Ovary (tissue), 9 donors: ENCODE data around the gene SYDE2. TPM values are rescaled to one million over a fixed set of nuclear protein-coding genes. Genes with fewer than 3 reads are reported as not detected.

Experiments
- DNase-seq, 5 donors: peaks; one replicate each; pipeline ENCODE4 v3.0.0-alpha.2; 2019 to 2020
- H3K27ac ChIP-seq, 2 donors: fragments of 200-600 bp; one replicate each; pipeline versions ENCODE4 v1.5.1 to v1.8.0; 2019 to 2022
- H3K27me3 ChIP-seq: fragments of 200-600 bp; one replicate; pipeline ENCODE4 v1.8.0; 2022
- H3K36me3 ChIP-seq: fragments of 200-600 bp; sonication (generic); one replicate; pipeline ENCODE4 v1.5.1; 2019
- H3K4me1 ChIP-seq: one replicate; pipeline ENCODE4 v1.8.1; 2013; ENCODE audit warnings: mild to moderate bottlenecking, moderate library complexity; ENCODE audit not compliant: insufficient read depth
- H3K4me3 ChIP-seq: fragments of 200-600 bp; sonication (generic); one replicate; pipeline ENCODE4 v1.5.1; 2017
- H3K9me3 ChIP-seq, 2 donors: fragments of 200-600 bp in 1 of 2; sonication (generic) in 1 of 2; one replicate each; pipeline versions ENCODE4 v1.5.1 to v1.8.1; 2013 to 2019; ENCODE audit warnings: mild to moderate bottlenecking in 1 of 2, moderate library complexity in 1 of 2
- EP300 ChIP-seq: sonication (generic); formaldehyde crosslinking; IDR thresholded peaks from one replicate; pipeline ENCODE4 v1.6.1; 2017; ENCODE audit warnings: antibody characterized with exemption
- POLR2A ChIP-seq: fragments of 450-650 bp; IDR thresholded peaks from one replicate; pipeline ENCODE4 v1.6.1; 2017; ENCODE audit warnings: antibody characterized with exemption, mild to moderate bottlenecking, moderate library complexity
- WGBS, 3 donors: extraction: QIAGEN DNeasy Blood & Tissue Kit in 1 of 3; methylation state at CpG; one replicate each; pipeline versions ENCODE4 v1.1.5 to v1.1.7; 2013 to 2017; 5-methylcytosine and 5-hydroxymethylcytosine counted together
- intact Hi-C, 4 donors: fragments of 100-400 bp; cut with DNase I; formaldehyde crosslinking; loops; one replicate each; pipeline versions ENCODE4 v1.11.0 to v1.15.1; 2022 to 2023
- polyA plus RNA-seq, 2 donors: library from polyadenylated mRNA; stranded (reverse); fragments of 200-250 nt in 1 of 2; fragments of 350-450 nt in 1 of 2; fragmentation: Illumina TruSeq in 1 of 2; extraction: RNeasy Lipid Tissue Mini Kit (QIAGEN cat#74804) in 1 of 2; gene quantifications; one replicate each; pipeline ENCODE4 v1.2.3, GENCODE V29; 2013 to 2014
- total RNA-seq, 7 donors: library from RNA; depleted of rRNA in 2 of 7; stranded (reverse); fragments of >200 nt in 2 of 7; fragmentation: NEBNext Ultra II Directional in 3 of 7; extraction: Animal tissue kit (Norgen Biotek cat#: 25700) in 3 of 7; gene quantifications; one replicate each; pipeline versions ENCODE4 v1.1.0 to v1.2.4, GENCODE V29; 2016 to 2023
- TF ChIP-seq, protein P1 (sequence below), 3 donors: fragments of 450-650 bp in 2 of 3; fragments of 200-600 bp in 1 of 3; IDR thresholded peaks; one replicate each; pipeline versions ENCODE4 v1.5.1 to v1.8.0; 2016 to 2022; ENCODE audit warnings: antibody characterized with exemption in 3 of 3, mild to moderate bottlenecking in 1 of 3
- donor health status: DM: no; HTN: no; CAD: no; lungs with moderate emphysema.
- donor health status: DM: no; HTN: no; CAD: no.
- donor health status: Bipolar disorder and iron deficiency.
- donor health status: DM: yes; HTN: yes; CAD: no.
- donor health status: DM: no; HTN: no; CAD: no.
- donor health status: DM: yes; HTN: yes; CAD: no.

SYDE2 gene
- total and polyA plus RNA-seq, 9 donors = 1.2 to 12.3 (median 7.7) TPM

DNA sequence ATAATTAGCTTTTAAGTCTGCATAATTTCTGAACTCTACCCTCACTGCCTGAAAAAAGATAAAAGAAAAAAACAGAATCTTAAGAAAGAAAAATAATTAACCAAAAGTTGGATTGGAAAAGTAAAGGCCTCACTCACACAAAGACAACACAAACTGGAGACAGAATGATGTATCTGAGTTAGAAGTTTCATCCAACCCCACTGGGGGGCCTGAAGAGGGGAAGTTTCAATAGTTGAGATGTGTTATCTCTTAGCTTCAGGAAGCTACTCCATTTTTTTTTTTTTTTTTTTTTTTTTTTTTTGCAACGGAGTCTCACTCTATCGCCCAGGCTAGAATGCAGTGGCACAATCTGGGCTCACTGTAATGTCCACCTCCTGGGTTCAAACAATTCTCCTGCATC, 19.9 kb downstream of the SYDE2 start:
- Histone ChIP-seq H3K9me3 (no peaks in the 10 kb centered on the region), H3K27me3 (no peaks in the 10 kb centered on the region), H3K4me3 (no peak overlapping the region), H3K36me3 (no peaks in the 10 kb centered on the region), H3K27ac (no peak overlapping the region), H3K4me1 (no peaks in the 10 kb centered on the region)
- 88 to 100% (median 95%) methylated on average over 2 of the region's 2 CpGs for WGBS, 3 donors
- TF ChIP-seq POLR2A (no peak), EP300 (no peak)
- TF ChIP-seq, protein P1, sequence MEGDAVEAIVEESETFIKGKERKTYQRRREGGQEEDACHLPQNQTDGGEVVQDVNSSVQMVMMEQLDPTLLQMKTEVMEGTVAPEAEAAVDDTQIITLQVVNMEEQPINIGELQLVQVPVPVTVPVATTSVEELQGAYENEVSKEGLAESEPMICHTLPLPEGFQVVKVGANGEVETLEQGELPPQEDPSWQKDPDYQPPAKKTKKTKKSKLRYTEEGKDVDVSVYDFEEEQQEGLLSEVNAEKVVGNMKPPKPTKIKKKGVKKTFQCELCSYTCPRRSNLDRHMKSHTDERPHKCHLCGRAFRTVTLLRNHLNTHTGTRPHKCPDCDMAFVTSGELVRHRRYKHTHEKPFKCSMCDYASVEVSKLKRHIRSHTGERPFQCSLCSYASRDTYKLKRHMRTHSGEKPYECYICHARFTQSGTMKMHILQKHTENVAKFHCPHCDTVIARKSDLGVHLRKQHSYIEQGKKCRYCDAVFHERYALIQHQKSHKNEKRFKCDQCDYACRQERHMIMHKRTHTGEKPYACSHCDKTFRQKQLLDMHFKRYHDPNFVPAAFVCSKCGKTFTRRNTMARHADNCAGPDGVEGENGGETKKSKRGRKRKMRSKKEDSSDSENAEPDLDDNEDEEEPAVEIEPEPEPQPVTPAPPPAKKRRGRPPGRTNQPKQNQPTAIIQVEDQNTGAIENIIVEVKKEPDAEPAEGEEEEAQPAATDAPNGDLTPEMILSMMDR (IDR thresholded peaks at IDR 0.05) = no peak
- DNase-seq = no peak
- intact Hi-C loops = no loop called here

DNA sequence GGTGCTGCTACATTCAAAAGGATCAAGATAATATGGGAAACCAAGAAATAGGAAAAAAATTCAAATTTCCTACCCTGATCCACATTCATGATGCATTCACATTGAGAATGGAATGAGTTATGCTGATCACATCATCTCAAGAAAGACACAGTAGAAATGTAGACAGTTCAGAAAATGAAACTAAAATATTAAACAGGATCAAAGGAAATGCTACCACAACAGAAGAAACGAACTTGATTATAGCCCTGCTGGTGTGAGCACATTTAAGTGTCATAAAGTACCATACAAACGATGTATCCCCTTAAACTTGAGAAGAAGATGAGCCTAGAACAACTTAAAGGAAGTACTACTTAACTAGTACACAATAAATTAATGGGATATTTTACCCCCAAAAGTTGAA, 21.3 kb downstream of the SYDE2 start:
- DNase-seq = no peak
- H3K4me1 ChIP-seq = no peaks in the 10 kb centered on the region
- intact Hi-C loops = no loop called here
- 55 to 62% (median 58%) methylated on average over 2 of the region's 2 CpGs for WGBS, 3 donors
- H3K36me3 ChIP-seq = no peaks in the 10 kb centered on the region
- H3K4me3 ChIP-seq = no peak overlapping the region
- no peak overlapping the region for H3K27ac ChIP-seq
- no peak for TF ChIP-seq EP300
- TF ChIP-seq, protein P1 (IDR thresholded peaks at IDR 0.05) = no peak
- TF ChIP-seq POLR2A = no peak
- no peaks in the 10 kb centered on the region for H3K9me3 ChIP-seq
- no peaks in the 10 kb centered on the region for H3K27me3 ChIP-seq

DNA sequence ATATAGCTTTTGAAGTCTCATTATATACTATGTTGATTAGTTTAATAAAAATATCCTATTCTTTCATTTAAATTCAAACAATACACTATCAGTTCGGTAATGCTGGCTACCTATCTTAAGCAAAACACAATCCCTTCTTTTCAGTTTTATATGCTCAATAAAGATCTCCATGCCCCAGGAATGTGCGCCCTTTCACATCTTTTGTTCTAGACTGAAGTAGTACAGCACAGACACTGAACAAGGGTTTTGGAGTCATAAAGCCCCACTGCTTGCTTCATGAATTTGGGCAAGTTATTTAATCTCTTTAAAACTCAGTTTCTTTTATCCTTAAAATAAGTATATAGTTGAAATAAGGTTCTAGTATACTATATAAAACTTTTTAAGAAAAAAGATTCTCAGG, 22.4 kb downstream of the SYDE2 start:
- no peaks in the 10 kb centered on the region for H3K36me3 ChIP-seq
- no peak for TF ChIP-seq EP300
- no peak for TF ChIP-seq POLR2A
- TF ChIP-seq, protein P1 (IDR thresholded peaks at IDR 0.05) = no peak
- H3K9me3 ChIP-seq = no peaks in the 10 kb centered on the region
- H3K27ac ChIP-seq = no peak overlapping the region
- DNase-seq = no peak
- intact Hi-C loops = no loop called here
- H3K4me1 ChIP-seq = no peaks in the 10 kb centered on the region
- WGBS, 3 donors = 97 to 98% (median 97%) methylated on average over 2 of the region's 2 CpGs
- H3K27me3 ChIP-seq = no peaks in the 10 kb centered on the region
- H3K4me3 ChIP-seq = no peak overlapping the region

DNA sequence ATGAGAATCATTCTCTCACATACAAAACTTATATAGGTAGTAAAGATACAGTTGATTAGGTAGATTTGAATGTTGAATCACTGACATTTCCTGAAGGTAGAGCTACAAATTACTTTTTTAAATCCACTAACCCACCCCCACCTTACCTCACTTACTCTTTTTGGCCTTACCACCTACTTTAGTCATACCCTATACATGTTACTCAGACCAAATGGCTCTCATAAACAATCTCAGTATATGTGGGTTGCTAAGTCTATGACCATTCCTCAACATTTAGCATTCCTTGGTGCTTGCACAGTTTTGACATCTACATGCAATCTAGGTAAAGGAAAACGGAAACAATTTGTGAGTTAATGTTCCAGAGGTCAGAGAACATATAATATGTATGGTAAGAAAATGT, 26.3 kb downstream of the SYDE2 start:
- TF ChIP-seq EP300 (no peak), POLR2A (no peak)
- TF ChIP-seq, protein P1 (IDR thresholded peaks at IDR 0.05) = no peak

More for the DNA sequence above, 26.3 kb downstream of the SYDE2 start:
- no peak for DNase-seq
- intact Hi-C loops = no loop called here
- 98 to 99% (median 98%) methylated on average over 1 of the region's 1 CpG for WGBS, 3 donors
- no peaks in the 10 kb centered on the region for H3K27me3 ChIP-seq
- H3K27ac ChIP-seq = no peak overlapping the region
- no peaks in the 10 kb centered on the region for H3K4me1 ChIP-seq
- H3K9me3 ChIP-seq = no peaks in the 10 kb centered on the region
- H3K4me3 ChIP-seq = no peak overlapping the region
- H3K36me3 ChIP-seq = no peaks in the 10 kb centered on the region
